ENCODE results near the gene KAT2B.

KAT2B gene

DNA sequence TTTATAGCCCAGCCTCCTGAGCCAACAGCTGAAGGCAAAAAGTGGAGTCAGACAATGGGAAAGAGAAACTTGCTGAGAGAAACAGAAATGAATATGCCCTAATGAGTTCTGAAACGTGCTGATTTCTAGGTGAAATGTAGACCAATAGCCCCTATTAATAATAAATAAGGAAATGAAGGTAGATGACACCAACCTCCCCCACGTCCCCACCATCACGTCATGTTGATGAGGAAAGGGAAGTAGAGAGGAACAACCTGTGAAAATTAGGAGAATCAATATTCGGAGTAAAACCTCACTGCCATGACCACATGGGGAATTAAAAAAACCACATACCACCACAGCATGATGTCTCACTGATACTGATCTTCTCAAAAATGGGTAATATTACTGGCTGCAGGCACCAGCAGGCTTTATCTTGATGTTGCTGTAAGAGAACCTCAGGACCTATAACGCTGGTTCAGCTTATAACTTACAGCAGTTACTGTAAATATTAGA is 64.0 kb downstream of the KAT2B start:
- Histone ChIP-seq H3K27ac (ENCODE audit: low read depth, low read length) (no peak overlapping the region), H3K36me3 (ENCODE audit: control insufficient read depth in 5 of 5, insufficient read depth in 5 of 5, low read length in 5 of 5) (peaks cover 2 to 20% (median 4%) of the 10 kb centered on the region in 5 donors), H3K9ac (ENCODE audit: low read length in 5 of 5) (no peak overlapping the region)

GRCh38 chr3:20105513-20106280 is 65.5 kb downstream of the KAT2B start:
- H3K4me1 ChIP-seq (ENCODE audit: control insufficient read depth in 5 of 5, insufficient read depth in 5 of 5, low read length in 5 of 5): no peaks in the 10 kb centered on the region
- H3K36me3 ChIP-seq (ENCODE audit: control insufficient read depth in 5 of 5, insufficient read depth in 5 of 5, low read length in 5 of 5): peaks cover 0 to 16% (median 4%) of the 10 kb centered on the region in 5 donors
- no peak overlapping the region for H3K4me3 ChIP-seq (ENCODE audit: low read depth in 1 of 5, low read length in 5 of 5)
- H3K9ac ChIP-seq (ENCODE audit: low read length in 5 of 5): no peak overlapping the region
- no peaks in the 10 kb centered on the region for H3K27me3 ChIP-seq (ENCODE audit: control insufficient read depth in 5 of 5, insufficient read depth in 4 of 5, low read length in 5 of 5)
- no peak overlapping the region for H3K27ac ChIP-seq (ENCODE audit: low read depth, low read length)
- H3K9me3 ChIP-seq (ENCODE audit: control insufficient read depth in 5 of 5, low read length in 5 of 5): no peaks in the 10 kb centered on the region

More for the DNA sequence above, 64.0 kb downstream of the KAT2B start:
- no peaks in the 10 kb centered on the region for H3K9me3 ChIP-seq (ENCODE audit: control insufficient read depth in 5 of 5, low read length in 5 of 5)
- no peak overlapping the region for H3K4me3 ChIP-seq (ENCODE audit: low read depth in 1 of 5, low read length in 5 of 5)
- H3K4me1 ChIP-seq (ENCODE audit: control insufficient read depth in 5 of 5, insufficient read depth in 5 of 5, low read length in 5 of 5): no peaks in the 10 kb centered on the region
- H3K27me3 ChIP-seq (ENCODE audit: control insufficient read depth in 5 of 5, insufficient read depth in 4 of 5, low read length in 5 of 5): no peaks in the 10 kb centered on the region

DNA sequence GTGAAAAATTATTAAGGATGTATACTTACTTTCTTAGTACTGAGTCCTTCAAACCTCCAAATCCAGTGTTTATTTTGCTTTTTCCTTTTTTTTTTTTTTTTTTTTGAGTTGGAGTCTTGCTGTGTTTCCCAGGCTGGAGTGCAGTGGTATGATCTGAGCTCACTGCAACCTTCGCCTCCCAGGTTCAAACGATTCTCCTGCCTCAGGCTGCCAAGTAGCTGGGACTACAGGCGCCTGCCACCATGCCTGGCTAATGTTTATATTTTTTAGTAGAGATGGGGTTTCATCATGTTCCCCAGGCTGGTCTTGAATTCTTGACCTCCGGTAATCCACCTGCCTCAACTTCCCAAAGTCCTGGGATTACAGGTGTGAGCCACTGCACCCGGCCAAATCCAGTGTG is 67.5 kb downstream of the KAT2B start:
- Histone ChIP-seq H3K36me3 (ENCODE audit: control insufficient read depth in 5 of 5, insufficient read depth in 5 of 5, low read length in 5 of 5) (peaks cover 11 to 19% (median 16%) of the 10 kb centered on the region in 5 donors), H3K27ac (ENCODE audit: low read depth, low read length) (no peak overlapping the region), H3K27me3 (ENCODE audit: control insufficient read depth in 5 of 5, insufficient read depth in 4 of 5, low read length in 5 of 5) (no peaks in the 10 kb centered on the region), H3K4me3 (ENCODE audit: low read depth in 1 of 5, low read length in 5 of 5) (no peak overlapping the region), H3K4me1 (ENCODE audit: control insufficient read depth in 5 of 5, insufficient read depth in 5 of 5, low read length in 5 of 5) (no peaks in the 10 kb centered on the region), H3K9ac (ENCODE audit: low read length in 5 of 5) (no peak overlapping the region), H3K9me3 (ENCODE audit: control insufficient read depth in 5 of 5, low read length in 5 of 5) (no peaks in the 10 kb centered on the region)

DNA sequence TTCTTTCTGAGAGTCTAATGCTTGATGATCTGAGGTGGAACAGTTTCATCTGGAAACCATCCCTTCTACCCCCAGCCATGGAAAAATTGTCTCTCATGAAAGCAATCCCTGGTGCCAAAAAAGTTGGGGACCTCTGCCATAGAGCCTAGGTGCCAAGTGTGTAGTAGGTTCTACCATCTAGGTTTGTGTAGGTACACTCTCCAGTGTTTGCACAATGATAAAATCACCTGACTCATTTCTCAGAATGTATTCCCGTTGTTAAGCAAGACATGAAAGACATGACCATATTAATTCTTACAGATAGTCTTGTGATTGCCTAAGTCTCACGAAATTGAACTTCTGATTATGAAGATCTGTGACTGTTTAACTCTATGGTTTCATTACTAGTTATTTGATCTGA is 68.6 kb downstream of the KAT2B start:
- Histone ChIP-seq H3K27ac (ENCODE audit: low read depth, low read length) (no peak overlapping the region), H3K36me3 (ENCODE audit: control insufficient read depth in 5 of 5, insufficient read depth in 5 of 5, low read length in 5 of 5) (peaks cover 15 to 26% (median 19%) of the 10 kb centered on the region in 5 donors), H3K4me1 (ENCODE audit: control insufficient read depth in 5 of 5, insufficient read depth in 5 of 5, low read length in 5 of 5) (no peaks in the 10 kb centered on the region), H3K27me3 (ENCODE audit: control insufficient read depth in 5 of 5, insufficient read depth in 4 of 5, low read length in 5 of 5) (no peaks in the 10 kb centered on the region), H3K9me3 (ENCODE audit: control insufficient read depth in 5 of 5, low read length in 5 of 5) (no peaks in the 10 kb centered on the region), H3K4me3 (ENCODE audit: low read depth in 1 of 5, low read length in 5 of 5) (no peak overlapping the region), H3K9ac (ENCODE audit: low read length in 5 of 5) (no peak overlapping the region)

- no peak overlapping the region for H3K4me3 ChIP-seq (ENCODE audit: low read depth in 1 of 5, low read length in 5 of 5)
- H3K36me3 ChIP-seq (ENCODE audit: control insufficient read depth in 5 of 5, insufficient read depth in 5 of 5, low read length in 5 of 5): peaks cover 25 to 43% (median 35%) of the 10 kb centered on the region in 5 donors
- no peak overlapping the region for H3K27ac ChIP-seq (ENCODE audit: low read depth, low read length)
- no peaks in the 10 kb centered on the region for H3K9me3 ChIP-seq (ENCODE audit: control insufficient read depth in 5 of 5, low read length in 5 of 5)
- H3K27me3 ChIP-seq (ENCODE audit: control insufficient read depth in 5 of 5, insufficient read depth in 4 of 5, low read length in 5 of 5): no peaks in the 10 kb centered on the region
- H3K9ac ChIP-seq (ENCODE audit: low read length in 5 of 5): no peak overlapping the region
- no peaks in the 10 kb centered on the region for H3K4me1 ChIP-seq (ENCODE audit: control insufficient read depth in 5 of 5, insufficient read depth in 5 of 5, low read length in 5 of 5)
These were observed 70.6 kb downstream of the KAT2B start for GRCh38 chr3:20110826-20111225.

DNA sequence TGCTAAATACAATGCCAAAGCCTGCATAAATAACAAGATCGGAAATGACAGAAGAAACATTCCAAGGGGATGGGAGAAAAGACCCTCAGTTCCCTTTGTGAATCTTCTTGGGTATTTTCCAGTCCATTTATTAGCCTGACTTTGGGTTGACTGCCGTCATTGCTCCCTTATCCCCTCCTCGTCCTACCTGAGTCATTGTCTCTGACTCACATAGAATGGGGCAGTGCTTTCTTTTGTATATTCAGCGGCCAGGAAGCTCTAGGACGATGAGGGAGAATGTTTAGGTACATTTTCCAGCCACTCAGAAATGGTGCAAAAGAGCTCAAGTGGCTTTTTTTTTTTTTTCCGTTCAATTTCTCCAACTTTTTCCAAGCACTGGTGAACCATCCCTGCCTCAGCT is 71.6 kb downstream of the KAT2B start:
- Histone ChIP-seq H3K4me1 (ENCODE audit: control insufficient read depth in 5 of 5, insufficient read depth in 5 of 5, low read length in 5 of 5) (no peaks in the 10 kb centered on the region), H3K27ac (ENCODE audit: low read depth, low read length) (no peak overlapping the region), H3K9me3 (ENCODE audit: control insufficient read depth in 5 of 5, low read length in 5 of 5) (no peaks in the 10 kb centered on the region), H3K36me3 (ENCODE audit: control insufficient read depth in 5 of 5, insufficient read depth in 5 of 5, low read length in 5 of 5) (peaks cover 34 to 47% (median 44%) of the 10 kb centered on the region in 5 donors), H3K27me3 (ENCODE audit: control insufficient read depth in 5 of 5, insufficient read depth in 4 of 5, low read length in 5 of 5) (no peaks in the 10 kb centered on the region), H3K9ac (ENCODE audit: low read length in 5 of 5) (no peak overlapping the region), H3K4me3 (ENCODE audit: low read depth in 1 of 5, low read length in 5 of 5) (no peak overlapping the region)

DNA sequence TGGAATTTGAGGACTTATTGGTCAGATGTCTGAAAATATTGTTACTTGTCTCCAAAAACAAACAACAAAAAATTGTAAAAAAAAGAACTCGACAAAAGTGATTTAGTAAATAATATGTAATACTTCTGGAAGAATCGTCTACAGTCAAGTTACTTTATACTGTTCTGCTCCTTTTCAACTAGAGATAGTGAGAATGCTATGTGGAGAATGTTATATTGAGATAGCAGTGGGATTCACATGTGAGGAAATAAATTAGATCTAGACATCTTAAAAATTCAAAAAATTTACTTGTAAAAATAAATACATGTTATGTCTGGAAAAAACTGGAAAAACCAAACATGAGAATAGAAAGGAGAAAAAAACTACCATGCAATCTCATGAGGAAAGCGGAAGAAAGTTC is 80.8 kb downstream of the KAT2B start:
- Histone ChIP-seq H3K36me3 (ENCODE audit: control insufficient read depth in 5 of 5, insufficient read depth in 5 of 5, low read length in 5 of 5) (peaks cover 30 to 61% (median 45%) of the 10 kb centered on the region in 5 donors), H3K27me3 (ENCODE audit: control insufficient read depth in 5 of 5, insufficient read depth in 4 of 5, low read length in 5 of 5) (no peaks in the 10 kb centered on the region), H3K4me3 (ENCODE audit: low read depth in 1 of 5, low read length in 5 of 5) (no peak overlapping the region), H3K9me3 (ENCODE audit: control insufficient read depth in 5 of 5, low read length in 5 of 5) (no peaks in the 10 kb centered on the region), H3K4me1 (ENCODE audit: control insufficient read depth in 5 of 5, insufficient read depth in 5 of 5, low read length in 5 of 5) (no peaks in the 10 kb centered on the region), H3K9ac (ENCODE audit: low read length in 5 of 5) (no peak overlapping the region), H3K27ac (ENCODE audit: low read depth, low read length) (no peak overlapping the region)

- no peak overlapping the region for H3K4me3 ChIP-seq (ENCODE audit: low read depth in 1 of 5, low read length in 5 of 5)
- H3K9ac ChIP-seq (ENCODE audit: low read length in 5 of 5): no peak overlapping the region
- H3K4me1 ChIP-seq (ENCODE audit: control insufficient read depth in 5 of 5, insufficient read depth in 5 of 5, low read length in 5 of 5): peaks cover 0 to 8% (median 0%) of the 10 kb centered on the region in 5 donors
- peaks cover 21 to 62% (median 47%) of the 10 kb centered on the region in 5 donors for H3K36me3 ChIP-seq (ENCODE audit: control insufficient read depth in 5 of 5, insufficient read depth in 5 of 5, low read length in 5 of 5)
- no peaks in the 10 kb centered on the region for H3K27me3 ChIP-seq (ENCODE audit: control insufficient read depth in 5 of 5, insufficient read depth in 4 of 5, low read length in 5 of 5)
- no peak overlapping the region for H3K27ac ChIP-seq (ENCODE audit: low read depth, low read length)
- H3K9me3 ChIP-seq (ENCODE audit: control insufficient read depth in 5 of 5, low read length in 5 of 5): no peaks in the 10 kb centered on the region
These were observed 82.9 kb downstream of the KAT2B start for GRCh38 chr3:20123131-20123652.

GRCh38 chr3:20125289-20125688 is 85.0 kb downstream of the KAT2B start:
- Histone ChIP-seq H3K36me3 (ENCODE audit: control insufficient read depth in 5 of 5, insufficient read depth in 5 of 5, low read length in 5 of 5) (peaks cover 21 to 59% (median 43%) of the 10 kb centered on the region in 5 donors), H3K27me3 (ENCODE audit: control insufficient read depth in 5 of 5, insufficient read depth in 4 of 5, low read length in 5 of 5) (no peaks in the 10 kb centered on the region), H3K27ac (ENCODE audit: low read depth, low read length) (no peak overlapping the region), H3K4me3 (ENCODE audit: low read depth in 1 of 5, low read length in 5 of 5) (no peak overlapping the region), H3K4me1 (ENCODE audit: control insufficient read depth in 5 of 5, insufficient read depth in 5 of 5, low read length in 5 of 5) (peaks cover 0 to 9% (median 0%) of the 10 kb centered on the region in 5 donors), H3K9ac (ENCODE audit: low read length in 5 of 5) (no peak overlapping the region), H3K9me3 (ENCODE audit: control insufficient read depth in 5 of 5, low read length in 5 of 5) (no peaks in the 10 kb centered on the region)

DNA sequence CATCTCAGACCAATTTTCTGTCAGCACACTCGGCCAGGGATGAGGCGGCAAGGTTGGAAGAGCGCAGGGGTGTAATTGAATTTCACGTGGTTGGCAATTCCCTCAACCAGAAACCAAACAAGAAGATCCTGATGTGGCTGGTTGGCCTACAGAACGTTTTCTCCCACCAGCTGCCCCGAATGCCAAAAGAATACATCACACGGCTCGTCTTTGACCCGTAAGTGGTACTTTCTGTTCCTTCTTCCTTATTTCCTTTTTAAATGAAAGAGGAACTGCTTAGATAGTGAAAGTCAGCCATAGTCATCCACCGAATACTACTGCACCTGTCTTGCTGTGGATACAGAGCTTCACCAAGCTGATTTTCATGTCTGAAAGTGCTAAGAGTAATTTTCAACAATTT is 85.7 kb downstream of the KAT2B start:
- Histone ChIP-seq H3K4me3 (ENCODE audit: low read depth in 1 of 5, low read length in 5 of 5) (no peak overlapping the region), H3K9me3 (ENCODE audit: control insufficient read depth in 5 of 5, low read length in 5 of 5) (no peaks in the 10 kb centered on the region), H3K36me3 (ENCODE audit: control insufficient read depth in 5 of 5, insufficient read depth in 5 of 5, low read length in 5 of 5) (peaks cover 16 to 57% (median 37%) of the 10 kb centered on the region in 5 donors), H3K27ac (ENCODE audit: low read depth, low read length) (no peak overlapping the region), H3K4me1 (ENCODE audit: control insufficient read depth in 5 of 5, insufficient read depth in 5 of 5, low read length in 5 of 5) (peaks cover 0 to 9% (median 0%) of the 10 kb centered on the region in 5 donors), H3K27me3 (ENCODE audit: control insufficient read depth in 5 of 5, insufficient read depth in 4 of 5, low read length in 5 of 5) (no peaks in the 10 kb centered on the region), H3K9ac (ENCODE audit: low read length in 5 of 5) (no peak overlapping the region)

Measured in subcutaneous abdominal adipose tissue (tissue), 5 donors.